ENCODE results near the gene PHF8.

DNA sequence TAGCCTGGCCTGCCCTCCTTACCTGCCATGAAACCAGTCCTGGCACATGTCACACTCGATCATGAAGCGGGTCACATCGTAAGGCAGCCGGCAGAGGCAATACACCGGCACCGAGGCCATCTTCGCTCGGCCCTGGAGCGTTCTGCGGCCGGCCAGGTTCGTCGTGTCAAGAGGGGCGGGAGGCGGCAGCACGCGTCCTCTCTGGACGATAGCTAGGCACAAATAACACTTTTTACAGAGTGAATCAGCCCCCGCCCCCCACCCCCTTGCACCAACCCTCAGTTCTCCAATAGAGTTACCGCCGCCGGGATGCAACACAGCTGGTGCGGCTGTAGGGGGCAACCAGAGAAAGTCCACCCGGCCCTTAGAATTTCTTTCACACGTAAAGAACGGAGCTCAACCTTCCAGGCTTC lies 1.7 kb downstream of the PHF8 start:
- TF ChIP-seq, protein P1, sequence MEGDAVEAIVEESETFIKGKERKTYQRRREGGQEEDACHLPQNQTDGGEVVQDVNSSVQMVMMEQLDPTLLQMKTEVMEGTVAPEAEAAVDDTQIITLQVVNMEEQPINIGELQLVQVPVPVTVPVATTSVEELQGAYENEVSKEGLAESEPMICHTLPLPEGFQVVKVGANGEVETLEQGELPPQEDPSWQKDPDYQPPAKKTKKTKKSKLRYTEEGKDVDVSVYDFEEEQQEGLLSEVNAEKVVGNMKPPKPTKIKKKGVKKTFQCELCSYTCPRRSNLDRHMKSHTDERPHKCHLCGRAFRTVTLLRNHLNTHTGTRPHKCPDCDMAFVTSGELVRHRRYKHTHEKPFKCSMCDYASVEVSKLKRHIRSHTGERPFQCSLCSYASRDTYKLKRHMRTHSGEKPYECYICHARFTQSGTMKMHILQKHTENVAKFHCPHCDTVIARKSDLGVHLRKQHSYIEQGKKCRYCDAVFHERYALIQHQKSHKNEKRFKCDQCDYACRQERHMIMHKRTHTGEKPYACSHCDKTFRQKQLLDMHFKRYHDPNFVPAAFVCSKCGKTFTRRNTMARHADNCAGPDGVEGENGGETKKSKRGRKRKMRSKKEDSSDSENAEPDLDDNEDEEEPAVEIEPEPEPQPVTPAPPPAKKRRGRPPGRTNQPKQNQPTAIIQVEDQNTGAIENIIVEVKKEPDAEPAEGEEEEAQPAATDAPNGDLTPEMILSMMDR (IDR thresholded peaks at IDR 0.05) = no peak
- no peak for TF ChIP-seq POLR2A (IDR thresholded peaks at IDR 0.05)
